Mammary epithelial cell (primary cell): ENCODE measurements around the gene CCDC88C.

ENCODE experiments used
- EZH2 ChIP-seq: IDR thresholded peaks from 2 replicates; pipeline ENCODE4 v1.6.1; 2012; ENCODE audit warnings: low read length, inconsistent platforms, borderline replicate concordance
- TF ChIP-seq, protein P1 (sequence below), 2 donors: IDR thresholded peaks in 1 of 2; conservative IDR thresholded peaks in 1 of 2; 2 replicates each; pipeline ENCODE4 v1.5.1; 2011 to 2012; ENCODE audit warnings: inconsistent platforms in 2 of 2, low read length in 2 of 2, mild to moderate bottlenecking in 2 of 2, control low read depth in 1 of 2, low read depth in 1 of 2; ENCODE audit not compliant: insufficient read depth in 1 of 2; ENCODE audit errors: extremely low read depth in 1 of 2

DNA sequence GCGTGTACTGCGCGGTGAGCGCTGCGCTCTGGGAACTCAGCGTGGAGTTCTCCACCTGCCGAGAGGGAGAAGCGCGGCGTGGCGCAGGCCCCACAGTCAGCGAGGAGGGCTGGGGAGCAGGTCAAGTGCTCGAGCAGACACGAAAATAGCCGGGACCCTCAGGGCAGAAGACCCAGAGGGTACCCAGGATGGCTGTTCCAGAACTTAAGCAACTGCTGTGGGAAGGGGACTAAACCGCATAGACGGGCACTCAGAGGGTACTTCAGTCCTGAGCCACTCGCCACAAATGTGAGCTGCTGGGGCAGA, 113.7 kb downstream of the CCDC88C start:
- TF ChIP-seq, protein P1, sequence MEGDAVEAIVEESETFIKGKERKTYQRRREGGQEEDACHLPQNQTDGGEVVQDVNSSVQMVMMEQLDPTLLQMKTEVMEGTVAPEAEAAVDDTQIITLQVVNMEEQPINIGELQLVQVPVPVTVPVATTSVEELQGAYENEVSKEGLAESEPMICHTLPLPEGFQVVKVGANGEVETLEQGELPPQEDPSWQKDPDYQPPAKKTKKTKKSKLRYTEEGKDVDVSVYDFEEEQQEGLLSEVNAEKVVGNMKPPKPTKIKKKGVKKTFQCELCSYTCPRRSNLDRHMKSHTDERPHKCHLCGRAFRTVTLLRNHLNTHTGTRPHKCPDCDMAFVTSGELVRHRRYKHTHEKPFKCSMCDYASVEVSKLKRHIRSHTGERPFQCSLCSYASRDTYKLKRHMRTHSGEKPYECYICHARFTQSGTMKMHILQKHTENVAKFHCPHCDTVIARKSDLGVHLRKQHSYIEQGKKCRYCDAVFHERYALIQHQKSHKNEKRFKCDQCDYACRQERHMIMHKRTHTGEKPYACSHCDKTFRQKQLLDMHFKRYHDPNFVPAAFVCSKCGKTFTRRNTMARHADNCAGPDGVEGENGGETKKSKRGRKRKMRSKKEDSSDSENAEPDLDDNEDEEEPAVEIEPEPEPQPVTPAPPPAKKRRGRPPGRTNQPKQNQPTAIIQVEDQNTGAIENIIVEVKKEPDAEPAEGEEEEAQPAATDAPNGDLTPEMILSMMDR (conservative IDR thresholded peaks at IDR 0.05 in 1 of 2, IDR thresholded peaks at IDR 0.05 in 1 of 2; ENCODE audit: extremely low read depth in 1 of 2, insufficient read depth in 1 of 2, low read depth in 1 of 2, low read length in 2 of 2), result no peak
- TF ChIP-seq EZH2, result no peak
